ENCODE data around the gene TTC22.

- TF ChIP-seq POLR2AphosphoS5 (IDR thresholded peaks at IDR 0.05) (no peak), POLR2A (IDR thresholded peaks at IDR 0.05; ENCODE audit: low read depth) (no peak), CTCF (IDR thresholded peaks at IDR 0.05) (no peak), EP300 (IDR thresholded peaks at IDR 0.05) (no peak)
Observed at GRCh38 chr1:54809496-54810074, 8.5 kb upstream of the TTC22 start.

Data from esophagus muscularis mucosa (tissue), 4 donors.